AG09319 (cell line): Measurements from ENCODE around the gene DMBT1.

Source experiments
- DNase-seq: peaks from one replicate; pipeline ENCODE4 v3.0.0-alpha.2; 2010; ENCODE audit warnings: low read depth; ENCODE audit errors: extremely low read depth
- CTCF ChIP-seq: IDR thresholded peaks from 2 replicates; pipeline ENCODE4 v1.5.1; 2011; ENCODE audit warnings: low read depth, mild to moderate bottlenecking, inconsistent platforms, low read length, moderate library complexity

Gene DMBT1

GRCh38 chr10:122548407-122549085 lies 12.0 kb upstream of the DMBT1 start:
- no peak for TF ChIP-seq CTCF
- no peak for DNase-seq

- DNase-seq, result no peak
- no peak for TF ChIP-seq CTCF
These were observed 10.9 kb upstream of the DMBT1 start for GRCh38 chr10:122549636-122550035.

- no peak for TF ChIP-seq CTCF
- DNase-seq, result no peak
These were observed 10.1 kb upstream of the DMBT1 start for GRCh38 chr10:122550427-122550826.

DNA sequence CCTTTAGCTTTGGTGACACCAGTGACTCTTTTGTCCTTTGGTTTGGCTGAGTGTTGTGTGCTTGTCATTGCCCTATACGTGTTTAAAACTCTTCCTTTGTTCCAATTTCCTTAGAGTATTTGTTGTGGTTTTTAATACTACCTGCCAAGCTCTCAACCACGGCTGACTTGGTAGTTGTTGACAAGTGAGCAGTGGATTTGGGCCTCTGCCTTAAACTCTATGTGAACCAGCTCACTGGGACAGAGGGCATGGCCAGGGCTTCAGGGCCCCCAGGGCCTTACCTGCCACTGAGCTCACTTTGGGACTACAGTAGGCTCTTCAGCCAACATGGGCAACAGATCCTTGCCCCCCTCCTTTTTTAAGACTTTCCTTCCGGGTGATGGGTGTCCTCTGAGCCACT lies 9.6 kb upstream of the DMBT1 start:
- TF ChIP-seq CTCF, result no peak
- no peak for DNase-seq

DNA sequence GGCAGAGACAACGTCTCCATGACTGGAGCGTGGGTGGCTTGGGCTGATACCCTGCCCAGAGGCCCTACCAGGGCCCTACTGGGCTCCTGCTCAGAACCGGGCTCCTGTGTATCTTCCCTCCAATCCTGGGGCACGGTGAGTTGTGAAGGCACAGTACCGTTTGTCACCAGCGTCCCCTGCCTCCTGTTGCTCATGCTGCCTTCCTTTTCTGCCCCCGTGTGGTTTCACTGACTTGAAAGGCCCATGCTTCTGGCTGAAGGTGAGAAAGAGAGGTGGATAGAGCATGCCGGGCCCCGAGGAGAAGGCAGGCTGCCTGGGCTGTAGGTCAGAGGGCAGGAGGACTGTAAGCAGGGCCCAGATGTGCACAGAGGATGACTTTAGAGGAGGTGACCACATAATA lies 9.1 kb upstream of the DMBT1 start:
- no peak for DNase-seq
- no peak for TF ChIP-seq CTCF

GRCh38 chr10:122553341-122553740 lies 7.2 kb upstream of the DMBT1 start:
- TF ChIP-seq CTCF, result no peak
- no peak for DNase-seq

GRCh38 chr10:122554131-122555036 lies 6.2 kb upstream of the DMBT1 start:
- no peak for TF ChIP-seq CTCF
- DNase-seq, result no peak
